ENCODE data around the gene C12orf76. TPM values are rescaled to one million over a fixed set of nuclear protein-coding genes. Genes with fewer than 3 reads are reported as not detected.

C12orf76 gene
- total and polyA plus RNA-seq, 2 of the 4 experiments (the other 2 are of a cell fraction), result 5.0 to 7.1 TPM

- CTCF ChIA-PET, result no interaction called here
- Histone ChIP-seq H2BK120ac (ENCODE audit: low read depth, low read length) (peak within 1 kb of the TSS; percentile 100), H3K27ac (ENCODE audit: insufficient read depth, low read length) (peak within 1 kb of the TSS; percentile 99), H3K23ac (ENCODE audit: low read depth, low read length) (peak within 1 kb of the TSS; percentile 100), H3K4me2 (ENCODE audit: low read depth, low read length) (peak within 1 kb of the TSS; percentile 86), H3K36me3 (ENCODE audit: control insufficient read depth, insufficient read depth, low read length) (peaks cover 8% of the 10 kb centered on the region), H2BK20ac (ENCODE audit: low read depth, low read length) (peak within 1 kb of the TSS; percentile 99), H2BK5ac (ENCODE audit: low read depth, low read length, poor library complexity, severe bottlenecking) (peak within 1 kb of the TSS; percentile 99), H3K9ac (ENCODE audit: low read depth, low read length) (peak within 1 kb of the TSS; percentile 98), H2AK9ac (replicated peaks; ENCODE audit: low read depth, low read length, poor library complexity) (peak within 1 kb of the TSS; percentile 96), H4K5ac (ENCODE audit: low read depth, low read length) (peak within 1 kb of the TSS; percentile 73), H2BK15ac (ENCODE audit: low read depth, low read length) (peak within 1 kb of the TSS; percentile 94), H3K4me1 (ENCODE audit: control insufficient read depth, insufficient read depth, low read length) (peaks cover 16% of the 10 kb centered on the region), H3K9me3 (ENCODE audit: control insufficient read depth, insufficient read depth, low read length) (no peaks in the 10 kb centered on the region), H3K4me3 (ENCODE audit: insufficient read depth, low read depth, low read length) (peak within 1 kb of the TSS; percentile 64), H3K18ac (ENCODE audit: low read depth, low read length) (peak within 1 kb of the TSS; percentile 95), H3K56ac (ENCODE audit: extremely low read depth, insufficient read depth, low read length) (peak within 1 kb of the TSS; percentile 99), H3K9me1 (ENCODE audit: insufficient read depth, low read length) (peaks cover 14% of the 10 kb centered on the region), H3K27me3 (ENCODE audit: control insufficient read depth, insufficient read depth, low read length) (no peaks in the 10 kb centered on the region), H4K20me1 (ENCODE audit: insufficient read depth, low read length) (peaks cover 37% of the 10 kb centered on the region), H2AK5ac (ENCODE audit: low read depth, low read length) (peak within 1 kb of the TSS; percentile 98), H3K14ac (replicated peaks; ENCODE audit: low read depth, low read length) (peak within 1 kb of the TSS; percentile 98), H2AFZ (replicated peaks; ENCODE audit: low read length, poor library complexity) (peak within 1 kb of the TSS; percentile 96), H4K91ac (ENCODE audit: insufficient read depth, low read depth, low read length) (peak within 1 kb of the TSS; percentile 99), H3K4ac (ENCODE audit: low read depth, low read length) (peak within 1 kb of the TSS; percentile 99), H4K8ac (ENCODE audit: low read depth in 2 of 2, low read length in 2 of 2) (peak within 1 kb of the TSS; percentile 80 to 93), H3K79me1 (ENCODE audit: low read depth in 1 of 2, low read length in 2 of 2) (peaks cover 18 to 49% of the 10 kb centered on the region in 2 experiments; a peak in 3 of 4 replicates)
- in situ Hi-C loops (cut with MboI; ENCODE audit: low sequenced_read_pairs) (no loop called here), intact Hi-C loops (cut with micrococcal nuclease) (loop anchor here (5.0 kb wide), 2 partner anchors 52 to 67 kb away; no protein-coding TSS in a partner anchor), dilution Hi-C loops (cut with HindIII; ENCODE audit: low sequenced_read_pairs, unreplicated experiment) (no loop called here)
- POLR2A ChIA-PET (ENCODE audit: unreplicated experiment), result no interaction called here
- peak; percentile 96 for TF ChIP-seq POLR2A (IDR thresholded peaks at IDR 0.05; ENCODE audit: low read depth, low read length)
- no peak for TF ChIP-seq NFE2L2 (IDR thresholded peaks at IDR 0.05; ENCODE audit: low read depth, low read length)
- peak; percentile 100; the same call in 1 of the 2 replicates for TF ChIP-seq CHD1 (IDR thresholded peaks at IDR 0.05; ENCODE audit: low read depth, low read length)
- TF ChIP-seq MXI1 (IDR thresholded peaks at IDR 0.05; ENCODE audit: borderline replicate concordance, low read depth, low read length), result peak; percentile 90
- TF ChIP-seq BHLHE40 (IDR thresholded peaks at IDR 0.05; ENCODE audit: low read depth, low read length), result peak; percentile 99
- no peak for TF ChIP-seq RCOR1 (IDR thresholded peaks at IDR 0.05; ENCODE audit: insufficient replicate concordance, low read length)
- TF ChIP-seq MAZ (IDR thresholded peaks at IDR 0.05; ENCODE audit: borderline replicate concordance, low read depth, low read length), result peak; percentile 14; the same call in 1 of the 2 replicates
- WGBS, 2 experiments (ENCODE audit: extremely low coverage in 2 of 2, insufficient read length in 1 of 2), result 0% methylated on average over 35 of the region's 62 CpGs; no CpG with 5 or more reads in 1 of the 2 experiments
- BruUV-seq (replicated peaks), result no TSS peak
- peak; percentile 77 for ATAC-seq (ENCODE audit: low read depth)
- DNase-seq, result peak; percentile 95
These were observed 49.2 kb downstream of the C12orf76 start, which contains the start of gene ANKRD13A for GRCh38 chr12:109998904-109999648. Gene ANKRD13A, plus strand, starts transcription at chr12:109999430. Its CDS starts 259 bp downstream, at chr12:109999689.
